SK-N-SH (cell line): ENCODE data around the gene TUBA8. TPM values are rescaled to one million over a fixed set of nuclear protein-coding genes. Genes with fewer than 3 reads are reported as not detected.

Experiments
- CTCF ChIA-PET: fragments of 300-600, 350-600 bp; formaldehyde crosslinking; extraction: SDS; loops from one replicate; lab custom pipeline; 2021; lab: Yijun Ruan, JAX
- POLR2A ChIA-PET: fragments of 350-600 bp; sonication (Branson Sonifier 250); formaldehyde crosslinking; extraction: SDS; loops from one replicate; lab custom pipeline; 2020; ENCODE audit warnings: antibody characterized with exemption, inconsistent platforms; lab: Yijun Ruan, JAX
- DNase-seq: peaks from one replicate; pipeline ENCODE4 v3.0.0; 2012
- H2AFZ ChIP-seq: fragments of 200-600 bp; sonication (generic); 2 replicates; pipeline ENCODE4 v1.8.1; 2016; ENCODE audit warnings: antibody characterized with exemption, mild to moderate bottlenecking, low read depth
- H3F3A ChIP-seq: fragments of 200-600 bp; sonication (generic); replicated peaks from 2 replicates; pipeline ENCODE3; 2016; ENCODE audit warnings: antibody characterized with exemption, mild to moderate bottlenecking; ENCODE audit not compliant: insufficient read depth
- H3K27ac ChIP-seq, 2 experiments: fragments of 200-500 bp in 1 of 2; fragments of 200-600 bp in 1 of 2; sonication (Bioruptor generic) in 1 of 2; sonication (generic), shearing (Covaris generic) in 1 of 2; 2 replicates each; pipeline versions ENCODE4 v1.5.1 to v1.6.1; 2014 to 2016; ENCODE audit warnings: low read depth in 2 of 2, inconsistent platforms in 1 of 2, low read length in 1 of 2, mild to moderate bottlenecking in 1 of 2, mixed read lengths in 1 of 2
- H3K27me3 ChIP-seq: fragments of 200-600 bp; sonication (generic), shearing (Covaris generic); 2 replicates; pipeline ENCODE4 v1.6.1; 2016; ENCODE audit warnings: mixed run types; ENCODE audit not compliant: insufficient read depth
- H3K36me3 ChIP-seq, 2 experiments: fragments of 200-500 bp in 1 of 2; fragments of 200-600 bp in 1 of 2; sonication (Bioruptor generic) in 1 of 2; sonication (generic) in 1 of 2; replicated peaks in 1 of 2; 2 replicates each; pipeline versions ENCODE3 to v1.5.1; 2014 to 2016; ENCODE audit warnings: low read length in 1 of 2, mild to moderate bottlenecking in 1 of 2; ENCODE audit not compliant: insufficient read depth in 2 of 2, control insufficient read depth in 1 of 2
- H3K4me1 ChIP-seq, 2 experiments: fragments of 200-500 bp in 1 of 2; fragments of 200-600 bp in 1 of 2; sonication (Bioruptor generic) in 1 of 2; sonication (generic), shearing (Covaris generic) in 1 of 2; 2 replicates each; pipeline versions ENCODE4 v1.5.1 to v1.6.1; 2014 to 2016; ENCODE audit warnings: low read depth in 1 of 2, low read length in 1 of 2, mixed run types in 1 of 2; ENCODE audit not compliant: insufficient read depth in 2 of 2, control insufficient read depth in 1 of 2
- H3K4me2 ChIP-seq: fragments of 200-600 bp; sonication (generic), shearing (Covaris generic); 2 replicates; pipeline ENCODE4 v1.6.1; 2017; ENCODE audit warnings: mixed run types
- H3K4me3 ChIP-seq, 2 experiments: fragments of 200-500 bp in 1 of 2; fragments of 200-600 bp in 1 of 2; sonication (Bioruptor generic) in 1 of 2; sonication (generic), shearing (Covaris generic) in 1 of 2; 2 replicates each; pipeline versions ENCODE4 v1.5.1 to v1.8.1; 2014 to 2016; ENCODE audit warnings: low read depth in 2 of 2, inconsistent platforms in 1 of 2, low read length in 1 of 2, mild to moderate bottlenecking in 1 of 2, mixed read lengths in 1 of 2, moderate library complexity in 1 of 2
- H3K79me2 ChIP-seq: fragments of 200-600 bp; sonication (generic); 2 replicates; pipeline ENCODE4 v1.8.1; 2017; ENCODE audit warnings: mild to moderate bottlenecking; ENCODE audit not compliant: insufficient read depth
- H3K9ac ChIP-seq: fragments of 200-600 bp; sonication (generic); 2 replicates; pipeline ENCODE4 v1.6.1; 2017; ENCODE audit warnings: mixed run types
- H3K9me2 ChIP-seq: fragments of 200-600 bp; sonication (generic); 2 replicates; pipeline ENCODE4 v1.6.1; 2017; ENCODE audit warnings: mixed run types
- H3K9me3 ChIP-seq: fragments of 200-600 bp; sonication (generic); 2 replicates; pipeline ENCODE4 v1.6.1; 2017; ENCODE audit warnings: mixed run types, mild to moderate bottlenecking, moderate library complexity
- H4K20me1 ChIP-seq: fragments of 200-600 bp; sonication (generic); 2 replicates; pipeline ENCODE4 v1.6.1; 2017; ENCODE audit warnings: mild to moderate bottlenecking, mixed run types; ENCODE audit not compliant: insufficient read depth
- CHD2 ChIP-seq: fragments of 150-350 bp; IDR thresholded peaks from 2 replicates; pipeline ENCODE4 v1.6.1; 2018; ENCODE audit warnings: low read length; ENCODE audit not compliant: partially characterized antibody
- FOXJ3 ChIP-seq: sonication (generic); formaldehyde crosslinking; IDR thresholded peaks from 2 replicates; pipeline ENCODE4 v1.5.1; 2020; ENCODE audit warnings: mild to moderate bottlenecking, missing genetic modification reagents
- GATA2 ChIP-seq: sonication (generic); formaldehyde crosslinking; IDR thresholded peaks from 2 replicates; pipeline ENCODE4 v1.5.0; 2020; ENCODE audit warnings: mild to moderate bottlenecking, missing genetic modification reagents
- IRF3 ChIP-seq: fragments of 150-350 bp; IDR thresholded peaks from 2 replicates; pipeline ENCODE4 v1.6.1; 2016; ENCODE audit warnings: mild to moderate bottlenecking, low read depth, low read length
- MEF2A ChIP-seq: IDR thresholded peaks from 2 replicates; pipeline ENCODE4 v1.4.0; 2012; ENCODE audit warnings: low read depth, borderline replicate concordance
- NRF1 ChIP-seq: IDR thresholded peaks from 2 replicates; pipeline ENCODE4 v1.6.1; 2012; ENCODE audit warnings: low read depth, mild to moderate bottlenecking, low read length
- RAD21 ChIP-seq: IDR thresholded peaks from 2 replicates; pipeline ENCODE4 v1.6.1; 2012; ENCODE audit warnings: mild to moderate bottlenecking, low read length
- REST ChIP-seq: IDR thresholded peaks from 2 replicates; pipeline ENCODE4 v1.6.1; 2012; ENCODE audit warnings: mild to moderate bottlenecking, low read depth, low read length, moderate library complexity
- TCF12 ChIP-seq: IDR thresholded peaks from 2 replicates; pipeline ENCODE4 v1.4.0; 2012
- YY1 ChIP-seq: IDR thresholded peaks from 2 replicates; pipeline ENCODE4 v1.4.0; 2012; ENCODE audit warnings: low read depth, mild to moderate bottlenecking
- WGBS: methylation state at CpG from one replicate; pipeline ENCODE4 v1.1.6; 2017; ENCODE audit warnings: low lambda C conversion rate; 5-methylcytosine and 5-hydroxymethylcytosine counted together
- polyA plus RNA-seq, 3 experiments: library from polyadenylated mRNA; depleted of rRNA; stranded (reverse); fragments of >200 nt; gene quantifications; 2 replicates each; pipeline ENCODE4 v1.2.3, GENCODE V29; 2012
- TF ChIP-seq, protein P1 (sequence below): fragments of 200-600 bp; sonication (generic); IDR thresholded peaks from 2 replicates; pipeline ENCODE4 v1.6.1; 2017; ENCODE audit warnings: antibody characterized with exemption, mild to moderate bottlenecking, moderate library complexity
- TF ChIP-seq, protein P2 (sequence below): fragments of 150-350 bp; IDR thresholded peaks from 2 replicates; pipeline ENCODE4 v1.6.1; 2017; ENCODE audit warnings: antibody characterized with exemption, low read length, low read depth, borderline replicate concordance

TUBA8 gene
- polyA plus RNA-seq, 1 of the 3 experiments (the other 2 are of a cell fraction), result 1.7 TPM

- H3K27ac ChIP-seq, result no peak overlapping the region
- 0 out of 4 replicates have a peak, but pooled peaks cover 0 to 12% of the 10 kb centered on the region in 2 experiments for H3K4me1 ChIP-seq
- no peak overlapping the region for H3K4me2 ChIP-seq
- TF ChIP-seq, protein P1, sequence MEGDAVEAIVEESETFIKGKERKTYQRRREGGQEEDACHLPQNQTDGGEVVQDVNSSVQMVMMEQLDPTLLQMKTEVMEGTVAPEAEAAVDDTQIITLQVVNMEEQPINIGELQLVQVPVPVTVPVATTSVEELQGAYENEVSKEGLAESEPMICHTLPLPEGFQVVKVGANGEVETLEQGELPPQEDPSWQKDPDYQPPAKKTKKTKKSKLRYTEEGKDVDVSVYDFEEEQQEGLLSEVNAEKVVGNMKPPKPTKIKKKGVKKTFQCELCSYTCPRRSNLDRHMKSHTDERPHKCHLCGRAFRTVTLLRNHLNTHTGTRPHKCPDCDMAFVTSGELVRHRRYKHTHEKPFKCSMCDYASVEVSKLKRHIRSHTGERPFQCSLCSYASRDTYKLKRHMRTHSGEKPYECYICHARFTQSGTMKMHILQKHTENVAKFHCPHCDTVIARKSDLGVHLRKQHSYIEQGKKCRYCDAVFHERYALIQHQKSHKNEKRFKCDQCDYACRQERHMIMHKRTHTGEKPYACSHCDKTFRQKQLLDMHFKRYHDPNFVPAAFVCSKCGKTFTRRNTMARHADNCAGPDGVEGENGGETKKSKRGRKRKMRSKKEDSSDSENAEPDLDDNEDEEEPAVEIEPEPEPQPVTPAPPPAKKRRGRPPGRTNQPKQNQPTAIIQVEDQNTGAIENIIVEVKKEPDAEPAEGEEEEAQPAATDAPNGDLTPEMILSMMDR, result peak; percentile 26; the same call in 1 of the 2 replicates
- TF ChIP-seq YY1 (no peak), TCF12 (no peak)
- TF ChIP-seq, all 33 proteins: peak for 1
- H2AFZ ChIP-seq, result no peak overlapping the region
- H3K9me2 ChIP-seq, result no peaks in the 10 kb centered on the region
- H3K79me2 ChIP-seq, result no peaks in the 10 kb centered on the region
- no peaks in the 10 kb centered on the region for H4K20me1 ChIP-seq
- 80% methylated on average over 3 of the region's 9 CpGs for WGBS
- DNase-seq, result no peak
- ChIA-PET CTCF (interaction anchor here (1.0 to 3.8 kb wide), 3 partner anchors 9 to 235 kb away, joined by 3 to 21 read pairs (median 5); no protein-coding TSS in a partner anchor), POLR2A (no interaction called here)
- no peaks in the 10 kb centered on the region for H3K27me3 ChIP-seq
- H3K9me3 ChIP-seq, result no peaks in the 10 kb centered on the region
- no peaks in the 10 kb centered on the region for H3F3A ChIP-seq
- H3K36me3 ChIP-seq, result no peaks in the 10 kb centered on the region
- H3K4me3 ChIP-seq, result no peak overlapping the region
- H3K9ac ChIP-seq, result no peak overlapping the region
Observed at GRCh38 chr22:18065256-18065655, 45.4 kb upstream of the TUBA8 start.

- Histone ChIP-seq H2AFZ (no peak overlapping the region), H3K4me3 (no peak overlapping the region), H3K9me3 (no peaks in the 10 kb centered on the region), H3K36me3 (no peaks in the 10 kb centered on the region), H3K4me2 (no peak overlapping the region), H4K20me1 (no peaks in the 10 kb centered on the region), H3K79me2 (no peaks in the 10 kb centered on the region), H3K27me3 (no peaks in the 10 kb centered on the region), H3K27ac (no peak overlapping the region), H3K9ac (no peak overlapping the region), H3K4me1 (0 out of 4 replicates have a peak, but pooled peaks cover 0 to 6% of the 10 kb centered on the region in 2 experiments), H3K9me2 (no peaks in the 10 kb centered on the region), H3F3A (no peaks in the 10 kb centered on the region)
- ChIA-PET POLR2A (no interaction called here), CTCF (interaction anchor here (1.1 to 3.8 kb wide), 3 partner anchors 9 to 236 kb away, joined by 4 to 21 read pairs (median 5); no protein-coding TSS in a partner anchor)
- TF ChIP-seq FOXJ3 (CRISPR knock-in tag) (no peak), GATA2 (CRISPR knock-in tag) (no peak), REST (no peak), IRF3 (no peak), CHD2 (no peak), RAD21 (no peak), MEF2A (no peak), NRF1 (no peak)
- TF ChIP-seq, protein P1, result no peak
- TF ChIP-seq, protein P2, sequence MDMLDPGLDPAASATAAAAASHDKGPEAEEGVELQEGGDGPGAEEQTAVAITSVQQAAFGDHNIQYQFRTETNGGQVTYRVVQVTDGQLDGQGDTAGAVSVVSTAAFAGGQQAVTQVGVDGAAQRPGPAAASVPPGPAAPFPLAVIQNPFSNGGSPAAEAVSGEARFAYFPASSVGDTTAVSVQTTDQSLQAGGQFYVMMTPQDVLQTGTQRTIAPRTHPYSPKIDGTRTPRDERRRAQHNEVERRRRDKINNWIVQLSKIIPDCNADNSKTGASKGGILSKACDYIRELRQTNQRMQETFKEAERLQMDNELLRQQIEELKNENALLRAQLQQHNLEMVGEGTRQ, result no peak
- DNase-seq, result no peak
- 77% methylated on average over 11 of the region's 12 CpGs for WGBS
Observed at GRCh38 chr22:18066181-18066859, 44.3 kb upstream of the TUBA8 start.
